Kidney epithelial cell (primary cell): ENCODE data around the gene LRP3. TPM values are rescaled to one million over a fixed set of nuclear protein-coding genes. Genes with fewer than 3 reads are reported as not detected.
A peak's percentile ranks its signal among the peaks of the same experiment; 100 is the strongest.

Experiments
- DNase-seq: peaks from one replicate; pipeline ENCODE4 v3.0.0-alpha.2; 2010; ENCODE audit warnings: low read depth
- H3K27me3 ChIP-seq: 2 replicates; pipeline ENCODE4 v1.6.0; 2011; ENCODE audit warnings: low read length; ENCODE audit not compliant: control insufficient read depth, insufficient read depth
- H3K36me3 ChIP-seq: 2 replicates; pipeline ENCODE4 v1.5.1; 2011; ENCODE audit warnings: low read length; ENCODE audit not compliant: control insufficient read depth, insufficient read depth
- H3K4me3 ChIP-seq: 2 replicates; pipeline ENCODE4 v1.5.1; 2011; ENCODE audit warnings: low read depth, mild to moderate bottlenecking, control low read depth, low read length
- CTCF ChIP-seq: IDR thresholded peaks from 2 replicates; pipeline ENCODE4 v1.5.1; 2011; ENCODE audit warnings: mild to moderate bottlenecking, moderate library complexity, low read length, control low read depth, inconsistent platforms; ENCODE audit not compliant: insufficient read depth, poor library complexity, severe bottlenecking
- total RNA-seq: library from RNA; depleted of rRNA; stranded (reverse); fragments of >200 nt; gene quantifications from 2 replicates; pipeline ENCODE4 v1.2.3, GENCODE V29; 2015

The LRP3 gene
- total RNA-seq, 1 donor from 2014 or later: 42.8 TPM

GRCh38 chr19:33174186-33174585 lies 19.9 kb upstream of the LRP3 start:
- Histone ChIP-seq H3K27me3 (no peaks in the 10 kb centered on the region), H3K4me3 (no peak overlapping the region), H3K36me3 (no peaks in the 10 kb centered on the region)
- no peak for DNase-seq
- no peak for TF ChIP-seq CTCF

- no peak for TF ChIP-seq CTCF
- no peaks in the 10 kb centered on the region for H3K27me3 ChIP-seq
Observed at GRCh38 chr19:33175156-33175782, 18.9 kb upstream of the LRP3 start.

GRCh38 chr19:33175886-33176669 lies 18.1 kb upstream of the LRP3 start:
- DNase-seq: no peak
- peak; percentile 9 for TF ChIP-seq CTCF
- Histone ChIP-seq H3K36me3 (no peaks in the 10 kb centered on the region), H3K27me3 (no peaks in the 10 kb centered on the region), H3K4me3 (peak overlapping the region; percentile 90)

More at GRCh38 chr19:33175156-33175782, 18.9 kb upstream of the LRP3 start:
- no peak for DNase-seq
- Histone ChIP-seq H3K36me3 (no peaks in the 10 kb centered on the region), H3K4me3 (no peak overlapping the region)

- DNase-seq: peak; percentile 90
- TF ChIP-seq CTCF: no peak
- no peaks in the 10 kb centered on the region for H3K27me3 ChIP-seq
- no peaks in the 10 kb centered on the region for H3K36me3 ChIP-seq
- H3K4me3 ChIP-seq: peak overlapping the region; percentile 90
Observed at GRCh38 chr19:33176670-33177416, 17.3 kb upstream of the LRP3 start.

GRCh38 chr19:33177417-33177979 lies 16.6 kb upstream of the LRP3 start:
- Histone ChIP-seq H3K27me3 (no peaks in the 10 kb centered on the region), H3K4me3 (peak overlapping the region; percentile 41), H3K36me3 (no peaks in the 10 kb centered on the region)
- peak; percentile 50 for TF ChIP-seq CTCF
- DNase-seq: no peak
